Neuronal stem cell (in vitro differentiated cells): ENCODE data around the gene CES3.
A peak's percentile ranks its signal among the peaks of the same experiment; 100 is the strongest.

Experiments used
- DNase-seq: peaks from one replicate; pipeline ENCODE4 v3.0.0-alpha.2; 2013; ENCODE audit warnings: low spot score
- H2AFZ ChIP-seq: one replicate; pipeline ENCODE4 v1.6.1; 2013; ENCODE audit warnings: mild to moderate bottlenecking, low read length, inconsistent platforms
- H2AK5ac ChIP-seq: 2 replicates; pipeline ENCODE4 v1.6.1; 2013; ENCODE audit warnings: low read depth, mild to moderate bottlenecking, inconsistent platforms, low read length, moderate library complexity, mixed read lengths
- H2BK120ac ChIP-seq: 2 replicates; pipeline ENCODE4 v1.6.1; 2013; ENCODE audit warnings: low read depth, mild to moderate bottlenecking, inconsistent platforms, low read length, moderate library complexity, mixed read lengths
- H2BK12ac ChIP-seq: one replicate; pipeline ENCODE4 v1.6.1; 2013; ENCODE audit warnings: low read length, inconsistent platforms
- H2BK15ac ChIP-seq: 2 replicates; pipeline ENCODE4 v1.6.1; 2013; ENCODE audit warnings: mild to moderate bottlenecking, low read length, inconsistent platforms, mixed read lengths
- H2BK5ac ChIP-seq: one replicate; pipeline ENCODE4 v1.6.1; 2013; ENCODE audit warnings: inconsistent platforms, mild to moderate bottlenecking, low read length, moderate library complexity
- H3K14ac ChIP-seq: one replicate; pipeline ENCODE4 v1.6.1; 2013; ENCODE audit warnings: low read length, inconsistent platforms
- H3K18ac ChIP-seq: 2 replicates; pipeline ENCODE4 v1.6.1; 2013; ENCODE audit warnings: low read length, inconsistent platforms
- H3K23ac ChIP-seq: 2 replicates; pipeline ENCODE4 v1.6.1; 2013; ENCODE audit warnings: low read depth, mild to moderate bottlenecking, mixed read lengths, low read length, inconsistent platforms; ENCODE audit not compliant: poor library complexity
- H3K27ac ChIP-seq: replicated peaks from 3 replicates; pipeline ENCODE4 v1.5.1; 2013; ENCODE audit warnings: low read length, inconsistent platforms
- H3K27me3 ChIP-seq, 3 experiments: 2 replicates each; pipeline ENCODE4 v1.6.1; 2013; ENCODE audit warnings: low read length in 3 of 3, mild to moderate bottlenecking in 2 of 3, inconsistent platforms in 1 of 3, low read depth in 1 of 3, mixed read lengths in 1 of 3, moderate library complexity in 1 of 3; ENCODE audit not compliant: control insufficient read depth in 3 of 3, insufficient read depth in 3 of 3
- H3K36me3 ChIP-seq, 2 donors: replicated peaks in 1 of 2; 2 replicates each; pipeline ENCODE4 v1.6.1; 2013; ENCODE audit warnings: low read length in 2 of 2; ENCODE audit not compliant: control insufficient read depth in 2 of 2, insufficient read depth in 2 of 2
- H3K4ac ChIP-seq: 2 replicates; pipeline ENCODE4 v1.6.1; 2013; ENCODE audit warnings: inconsistent platforms, mild to moderate bottlenecking, low read length, moderate library complexity
- H3K4me1 ChIP-seq, 2 donors: 1 replicate in 1 of 2; 2 replicates in 1 of 2; pipeline ENCODE4 v1.6.1; 2013; ENCODE audit warnings: low read length in 2 of 2, low read depth in 1 of 2; ENCODE audit not compliant: control insufficient read depth in 2 of 2, insufficient read depth in 1 of 2
- H3K4me2 ChIP-seq: one replicate; pipeline ENCODE4 v1.6.1; 2013; ENCODE audit warnings: mild to moderate bottlenecking, low read length, inconsistent platforms; ENCODE audit not compliant: insufficient read depth, poor library complexity, severe bottlenecking
- H3K4me3 ChIP-seq, 2 donors: 2 replicates each; pipeline ENCODE4 v1.5.1; 2013; ENCODE audit warnings: low read length in 2 of 2, mild to moderate bottlenecking in 2 of 2, inconsistent platforms in 1 of 2, moderate library complexity in 1 of 2
- H3K79me1 ChIP-seq: one replicate; pipeline ENCODE4 v1.6.1; 2013; ENCODE audit warnings: low read depth, mild to moderate bottlenecking, inconsistent platforms, low read length, moderate library complexity
- H3K9ac ChIP-seq: one replicate; pipeline ENCODE4 v1.6.1; 2013; ENCODE audit warnings: mild to moderate bottlenecking, low read depth, low read length, inconsistent platforms; ENCODE audit not compliant: poor library complexity
- H3K9me3 ChIP-seq, 2 donors: replicated peaks in 1 of 2; 2 replicates each; pipeline versions ENCODE3 to v1.6.1; 2013; ENCODE audit warnings: low read length in 2 of 2, mild to moderate bottlenecking in 2 of 2, inconsistent platforms in 1 of 2, low read depth in 1 of 2, mixed read lengths in 1 of 2, moderate library complexity in 1 of 2; ENCODE audit not compliant: control insufficient read depth in 2 of 2, insufficient read depth in 1 of 2
- H4K8ac ChIP-seq: one replicate; pipeline ENCODE4 v1.6.1; 2013; ENCODE audit warnings: low read depth, mild to moderate bottlenecking, inconsistent platforms, low read length, moderate library complexity
- H4K91ac ChIP-seq: one replicate; pipeline ENCODE4 v1.6.1; 2013; ENCODE audit warnings: low read length, low read depth, mild to moderate bottlenecking, inconsistent platforms; ENCODE audit not compliant: poor library complexity
- WGBS, 2 donors: extraction: QIAGEN DNeasy Blood & Tissue Kit; methylation state at CpG; one replicate each; pipeline ENCODE4 v1.1.7; 2013; ENCODE audit warnings: missing lambda C conversion rate in 2 of 2, mixed read lengths in 1 of 2; ENCODE audit not compliant: insufficient read length in 2 of 2, insufficient replicate concordance in 1 of 2; ENCODE audit errors: extremely low coverage in 2 of 2; 5-methylcytosine and 5-hydroxymethylcytosine counted together

CES3 gene

DNA sequence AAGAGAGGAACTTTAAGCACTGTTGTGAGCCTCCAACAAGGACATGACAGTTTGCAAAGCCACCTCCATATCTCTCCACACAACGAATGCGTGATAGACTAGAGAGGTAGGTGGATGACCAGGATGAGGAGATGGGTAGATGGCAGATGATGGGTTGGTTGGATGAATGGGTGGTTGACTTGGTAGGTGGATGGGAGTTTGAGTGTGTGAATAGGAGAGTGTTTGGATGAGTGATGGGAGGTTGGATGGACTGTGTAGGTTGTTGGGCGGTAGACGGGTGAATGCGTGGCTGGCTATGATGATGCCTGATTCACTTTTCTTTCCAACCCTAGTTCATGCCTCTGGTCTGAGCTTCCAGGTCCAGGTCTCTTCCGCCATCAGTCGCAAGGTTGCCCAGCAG is 46.5 kb upstream of the CES3 start:
- Histone ChIP-seq H3K27ac (no peak overlapping the region), H2BK120ac (no peak overlapping the region), H3K4me1 (peaks cover 0 to 17% of the 10 kb centered on the region in 2 donors), H3K9me3 (peaks cover 0 to 1% of the 10 kb centered on the region in 2 donors), H3K4ac (no peak overlapping the region), H3K4me2 (no peak overlapping the region), H3K27me3 (peaks cover 0 to 37% (median 0%) of the 10 kb centered on the region in 3 experiments), H2BK15ac (no peak overlapping the region), H3K23ac (no peak overlapping the region), H2BK12ac (no peak overlapping the region), H3K14ac (peak overlapping the region; percentile 42), H4K91ac (no peak overlapping the region), H2BK5ac (no peak overlapping the region), H3K9ac (no peak overlapping the region), H2AK5ac (no peak overlapping the region), H3K79me1 (no peaks in the 10 kb centered on the region), H3K4me3 (no peak overlapping the region), H3K36me3 (no peaks in the 10 kb centered on the region), H3K18ac (no peak overlapping the region), H4K8ac (no peak overlapping the region), H2AFZ (no peak overlapping the region)
- 100% methylated on average over 2 of the region's 7 CpGs; no CpG with 5 or more reads in 1 of the 2 donors for WGBS, 2 donors
- no peak for DNase-seq

DNA sequence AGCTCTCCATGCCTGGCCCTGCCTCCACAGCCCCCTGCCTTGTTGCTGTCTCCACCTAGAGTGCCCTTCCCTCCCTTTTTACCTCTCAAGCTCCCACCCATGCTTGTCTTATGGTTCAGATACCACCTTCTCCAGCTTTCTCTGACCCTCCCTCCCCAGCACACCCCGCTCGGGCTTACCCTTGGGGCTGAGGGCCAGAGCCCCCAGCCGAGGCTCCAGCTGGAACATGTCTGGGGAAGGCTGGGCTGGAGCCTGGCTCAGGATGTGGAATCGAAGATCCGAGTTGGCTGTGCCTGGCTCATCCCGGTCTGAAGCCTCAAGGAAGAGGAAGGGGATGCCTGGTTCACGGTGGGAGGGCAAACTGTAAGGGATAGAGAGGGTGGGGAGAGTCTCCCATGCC is 46.0 kb upstream of the CES3 start:
- no peaks in the 10 kb centered on the region for H3K36me3 ChIP-seq
- no peak overlapping the region for H3K14ac ChIP-seq
- no peak overlapping the region for H2AK5ac ChIP-seq
- H2BK120ac ChIP-seq = no peak overlapping the region
- H3K9me3 ChIP-seq = peaks cover 0 to 1% of the 10 kb centered on the region in 2 donors
- no peak overlapping the region for H3K27ac ChIP-seq
- no peak overlapping the region for H2BK5ac ChIP-seq
- H3K4me2 ChIP-seq = no peak overlapping the region
- no peak overlapping the region for H3K9ac ChIP-seq
- H3K18ac ChIP-seq = no peak overlapping the region
- no peak overlapping the region for H2AFZ ChIP-seq
- WGBS, 2 donors = no CpG with 5 or more reads among the region's 7 CpGs
- DNase-seq = no peak
- H3K79me1 ChIP-seq = no peaks in the 10 kb centered on the region
- H4K91ac ChIP-seq = no peak overlapping the region
- H3K4me1 ChIP-seq = peaks cover 0 to 22% of the 10 kb centered on the region in 2 donors
- H3K23ac ChIP-seq = no peak overlapping the region
- no peak overlapping the region for H2BK15ac ChIP-seq
- peaks cover 0 to 38% (median 0%) of the 10 kb centered on the region in 3 experiments for H3K27me3 ChIP-seq
- no peak overlapping the region for H2BK12ac ChIP-seq
- H3K4me3 ChIP-seq = no peak overlapping the region
- H3K4ac ChIP-seq = no peak overlapping the region
- H4K8ac ChIP-seq = no peak overlapping the region

DNA sequence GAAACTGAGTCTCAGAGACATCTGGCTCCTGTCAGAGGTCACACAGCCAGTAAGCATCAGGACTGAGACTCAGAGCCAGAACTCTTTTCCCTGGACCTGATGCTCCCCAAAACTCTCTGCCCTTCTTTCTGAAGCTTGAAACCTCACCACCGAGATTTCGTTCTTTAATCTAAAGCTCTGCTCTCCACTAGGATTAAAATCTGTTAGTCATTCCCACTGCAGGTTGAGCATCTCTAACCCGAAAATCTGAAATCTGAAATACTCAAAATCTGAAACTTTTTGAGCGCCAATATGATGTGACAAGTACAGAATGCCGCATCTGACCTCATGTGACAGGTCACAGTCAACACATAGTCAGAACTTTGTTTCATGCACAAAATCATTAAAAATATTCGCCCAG is 44.5 kb upstream of the CES3 start:
- no CpG with 5 or more reads among the region's 6 CpGs for WGBS, 2 donors

DNA sequence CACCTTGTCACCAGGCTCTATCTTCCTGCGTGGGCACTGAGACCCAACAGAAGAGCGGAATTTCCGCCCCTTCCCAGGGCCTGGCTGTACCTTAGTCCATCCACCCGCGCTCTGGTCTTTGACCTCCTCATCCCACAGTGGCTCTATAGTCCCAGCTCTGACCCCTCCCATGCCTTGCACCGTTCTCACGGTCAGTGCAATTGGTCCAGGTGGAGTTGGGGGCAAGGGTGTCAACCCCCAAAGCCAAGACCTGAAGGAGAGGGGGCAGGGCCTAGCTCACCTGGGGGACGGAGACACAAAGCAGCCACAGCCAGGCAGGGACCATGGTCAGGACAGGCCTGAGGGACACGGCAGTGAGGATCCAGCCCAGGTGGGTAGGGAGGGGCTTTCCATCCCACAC is 43.3 kb upstream of the CES3 start:
- H2BK15ac ChIP-seq = no peak overlapping the region
- H4K91ac ChIP-seq = no peak overlapping the region
- H3K36me3 ChIP-seq = no peaks in the 10 kb centered on the region
- H2AK5ac ChIP-seq = peak overlapping the region; percentile 25
- no peak overlapping the region for H3K27ac ChIP-seq
- no peak overlapping the region for H4K8ac ChIP-seq
- H3K18ac ChIP-seq = peak overlapping the region; percentile 66
- H3K27me3 ChIP-seq = peaks cover 0 to 42% (median 0%) of the 10 kb centered on the region in 3 experiments
- H3K4me3 ChIP-seq = no peak overlapping the region
- H3K23ac ChIP-seq = peak overlapping the region; percentile 25
- WGBS, 2 donors = no CpG with 5 or more reads among the region's 9 CpGs
- H3K4ac ChIP-seq = no peak overlapping the region
- peaks cover 0 to 26% of the 10 kb centered on the region in 2 donors for H3K4me1 ChIP-seq
- DNase-seq = no peak
- no peaks in the 10 kb centered on the region for H3K79me1 ChIP-seq
- H2BK5ac ChIP-seq = no peak overlapping the region
- H3K9me3 ChIP-seq = peaks cover 0 to 1% of the 10 kb centered on the region in 2 donors
- no peak overlapping the region for H3K14ac ChIP-seq
- no peak overlapping the region for H3K4me2 ChIP-seq
- H2AFZ ChIP-seq = no peak overlapping the region
- peak overlapping the region; percentile 78 for H3K9ac ChIP-seq
- no peak overlapping the region for H2BK120ac ChIP-seq
- H2BK12ac ChIP-seq = no peak overlapping the region

More for the DNA sequence above, 44.5 kb upstream of the CES3 start:
- no peak overlapping the region for H3K4ac ChIP-seq
- peaks cover 0 to 26% of the 10 kb centered on the region in 2 donors for H3K4me1 ChIP-seq
- H4K91ac ChIP-seq = no peak overlapping the region
- H2BK120ac ChIP-seq = no peak overlapping the region
- H2AFZ ChIP-seq = no peak overlapping the region
- H2BK15ac ChIP-seq = no peak overlapping the region
- H4K8ac ChIP-seq = no peak overlapping the region
- no peak overlapping the region for H3K9ac ChIP-seq
- H2BK5ac ChIP-seq = no peak overlapping the region
- no peak overlapping the region for H3K14ac ChIP-seq
- peaks cover 0 to 1% of the 10 kb centered on the region in 2 donors for H3K9me3 ChIP-seq
- peaks cover 0 to 40% (median 0%) of the 10 kb centered on the region in 3 experiments for H3K27me3 ChIP-seq
- no peak overlapping the region for H3K18ac ChIP-seq
- H3K23ac ChIP-seq = no peak overlapping the region
- H2AK5ac ChIP-seq = no peak overlapping the region
- no peak for DNase-seq
- no peak overlapping the region for H2BK12ac ChIP-seq
- no peaks in the 10 kb centered on the region for H3K79me1 ChIP-seq
- no peak overlapping the region for H3K4me3 ChIP-seq
- H3K36me3 ChIP-seq = no peaks in the 10 kb centered on the region
- no peak overlapping the region for H3K4me2 ChIP-seq
- H3K27ac ChIP-seq = no peak overlapping the region
